Testis (tissue), 2 donors: ENCODE data around the gene CPE.

ENCODE experiments used
- POLR2A ChIP-seq: fragments of 450-650 bp; IDR thresholded peaks from one replicate; pipeline ENCODE4 v1.6.1; 2017; ENCODE audit warnings: antibody characterized with exemption, mild to moderate bottlenecking, moderate library complexity
- TF ChIP-seq, protein P1 (sequence below), 3 experiments: fragments of 450-650 bp in 2 of 3; fragments of 200-600 bp in 1 of 3; sonication (generic) in 1 of 3; IDR thresholded peaks; one replicate each; pipeline ENCODE4 v1.5.1; 2016 to 2019; ENCODE audit warnings: antibody characterized with exemption in 3 of 3, mild to moderate bottlenecking in 2 of 3, moderate library complexity in 1 of 3

DNA sequence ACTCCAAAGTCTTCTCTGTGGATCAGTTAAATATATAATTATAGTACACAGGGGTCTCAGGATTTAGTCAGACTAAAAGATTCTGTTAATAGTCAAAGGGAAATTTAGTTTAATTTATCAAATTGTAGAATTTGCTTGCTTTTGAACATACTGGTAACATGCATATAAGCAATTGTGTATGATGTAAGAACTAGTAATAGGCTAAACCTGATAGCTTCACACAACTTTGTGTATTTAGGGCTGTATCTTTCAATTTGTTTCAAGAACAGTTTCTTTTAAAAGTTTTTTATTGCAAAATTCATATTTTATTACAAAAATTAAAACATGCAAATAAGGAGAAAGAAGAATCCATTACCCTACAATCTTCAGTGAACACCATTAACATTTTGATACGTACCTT, 99.5 kb downstream of the CPE start:
- TF ChIP-seq, protein P1, sequence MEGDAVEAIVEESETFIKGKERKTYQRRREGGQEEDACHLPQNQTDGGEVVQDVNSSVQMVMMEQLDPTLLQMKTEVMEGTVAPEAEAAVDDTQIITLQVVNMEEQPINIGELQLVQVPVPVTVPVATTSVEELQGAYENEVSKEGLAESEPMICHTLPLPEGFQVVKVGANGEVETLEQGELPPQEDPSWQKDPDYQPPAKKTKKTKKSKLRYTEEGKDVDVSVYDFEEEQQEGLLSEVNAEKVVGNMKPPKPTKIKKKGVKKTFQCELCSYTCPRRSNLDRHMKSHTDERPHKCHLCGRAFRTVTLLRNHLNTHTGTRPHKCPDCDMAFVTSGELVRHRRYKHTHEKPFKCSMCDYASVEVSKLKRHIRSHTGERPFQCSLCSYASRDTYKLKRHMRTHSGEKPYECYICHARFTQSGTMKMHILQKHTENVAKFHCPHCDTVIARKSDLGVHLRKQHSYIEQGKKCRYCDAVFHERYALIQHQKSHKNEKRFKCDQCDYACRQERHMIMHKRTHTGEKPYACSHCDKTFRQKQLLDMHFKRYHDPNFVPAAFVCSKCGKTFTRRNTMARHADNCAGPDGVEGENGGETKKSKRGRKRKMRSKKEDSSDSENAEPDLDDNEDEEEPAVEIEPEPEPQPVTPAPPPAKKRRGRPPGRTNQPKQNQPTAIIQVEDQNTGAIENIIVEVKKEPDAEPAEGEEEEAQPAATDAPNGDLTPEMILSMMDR (IDR thresholded peaks at IDR 0.05), result no peak
- TF ChIP-seq POLR2A, result no peak
